Muscle layer of duodenum (tissue), 2 donors: ENCODE measurements around the gene KRTAP16-1.

Source experiments
- H3K27ac ChIP-seq: one replicate; pipeline ENCODE4 v1.7.0; 2013; ENCODE audit warnings: mild to moderate bottlenecking, low read length
- H3K27me3 ChIP-seq: one replicate; pipeline ENCODE4 v1.7.0; 2013; ENCODE audit warnings: low read depth, mild to moderate bottlenecking, control low read depth, low read length
- H3K36me3 ChIP-seq, 2 donors: one replicate each; pipeline ENCODE4 v1.7.0; 2013; ENCODE audit warnings: low read length in 2 of 2, control low read depth in 1 of 2, mild to moderate bottlenecking in 1 of 2; ENCODE audit not compliant: insufficient read depth in 2 of 2, control insufficient read depth in 1 of 2
- H3K4me1 ChIP-seq, 2 donors: one replicate each; pipeline ENCODE4 v1.7.0; 2013; ENCODE audit warnings: low read length in 2 of 2, mild to moderate bottlenecking in 2 of 2, control low read depth in 1 of 2, moderate library complexity in 1 of 2; ENCODE audit not compliant: insufficient read depth in 2 of 2, control insufficient read depth in 1 of 2
- H3K4me3 ChIP-seq, 2 donors: one replicate each; pipeline ENCODE4 v1.7.0; 2013; ENCODE audit warnings: low read length in 2 of 2, low read depth in 1 of 2, mild to moderate bottlenecking in 1 of 2
- H3K9me3 ChIP-seq, 2 donors: one replicate each; pipeline ENCODE4 v1.7.0; 2013; ENCODE audit warnings: low read length in 2 of 2, control low read depth in 1 of 2, mild to moderate bottlenecking in 1 of 2; ENCODE audit not compliant: control insufficient read depth in 1 of 2
- donor health status: healthy.

KRTAP16-1 gene

GRCh38 chr17:41340494-41340893 lies 31.4 kb upstream of the KRTAP16-1 start:
- Histone ChIP-seq H3K9me3 (peaks cover 0 to 2% of the 10 kb centered on the region in 2 donors), H3K36me3 (no peaks in the 10 kb centered on the region), H3K27ac (no peak overlapping the region), H3K4me3 (no peak overlapping the region), H3K27me3 (no peaks in the 10 kb centered on the region), H3K4me1 (no peaks in the 10 kb centered on the region)

GRCh38 chr17:41339571-41340172 lies 30.6 kb upstream of the KRTAP16-1 start:
- H3K4me3 ChIP-seq: no peak overlapping the region
- no peaks in the 10 kb centered on the region for H3K36me3 ChIP-seq
- H3K9me3 ChIP-seq: peaks cover 0 to 2% of the 10 kb centered on the region in 2 donors
- H3K4me1 ChIP-seq: no peaks in the 10 kb centered on the region
- H3K27me3 ChIP-seq: no peaks in the 10 kb centered on the region
- H3K27ac ChIP-seq: no peak overlapping the region

DNA sequence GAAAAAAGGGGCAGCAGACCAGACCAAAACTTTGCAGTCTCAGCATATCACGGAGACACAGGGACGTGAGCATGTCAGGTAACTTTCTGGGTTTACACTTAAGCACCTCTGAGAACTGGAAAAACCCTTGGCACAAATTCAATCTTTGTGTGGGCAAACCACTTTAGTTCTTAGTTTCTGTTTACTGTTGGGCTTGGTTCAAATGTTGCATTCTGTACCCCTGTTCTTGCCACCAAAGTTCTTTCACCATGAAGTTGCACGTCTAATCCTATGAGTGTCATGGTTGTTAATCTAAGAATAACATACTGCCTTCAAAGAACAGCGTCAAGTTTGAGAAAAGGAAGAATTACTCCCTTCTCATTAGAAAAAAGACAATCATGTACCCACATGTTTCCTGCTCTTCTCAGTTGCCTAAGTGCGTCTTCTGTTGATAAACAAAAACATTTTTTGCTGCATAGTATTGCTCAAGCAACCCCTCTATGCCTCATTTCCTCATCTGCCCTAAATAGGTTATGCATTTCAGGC lies 29.9 kb upstream of the KRTAP16-1 start:
- Histone ChIP-seq H3K27ac (no peak overlapping the region), H3K27me3 (no peaks in the 10 kb centered on the region), H3K4me3 (no peak overlapping the region), H3K36me3 (no peaks in the 10 kb centered on the region), H3K9me3 (peaks cover 0 to 2% of the 10 kb centered on the region in 2 donors), H3K4me1 (no peaks in the 10 kb centered on the region)

GRCh38 chr17:41335747-41336146 lies 26.6 kb upstream of the KRTAP16-1 start:
- Histone ChIP-seq H3K27ac (no peak overlapping the region), H3K4me3 (no peak overlapping the region), H3K9me3 (no peaks in the 10 kb centered on the region), H3K4me1 (no peaks in the 10 kb centered on the region), H3K27me3 (no peaks in the 10 kb centered on the region), H3K36me3 (no peaks in the 10 kb centered on the region)

- Histone ChIP-seq H3K9me3 (no peaks in the 10 kb centered on the region), H3K4me1 (no peaks in the 10 kb centered on the region), H3K27ac (no peak overlapping the region), H3K36me3 (no peaks in the 10 kb centered on the region), H3K4me3 (no peak overlapping the region), H3K27me3 (no peaks in the 10 kb centered on the region)
Measured at GRCh38 chr17:41334385-41335305, 25.5 kb upstream of the KRTAP16-1 start.

DNA sequence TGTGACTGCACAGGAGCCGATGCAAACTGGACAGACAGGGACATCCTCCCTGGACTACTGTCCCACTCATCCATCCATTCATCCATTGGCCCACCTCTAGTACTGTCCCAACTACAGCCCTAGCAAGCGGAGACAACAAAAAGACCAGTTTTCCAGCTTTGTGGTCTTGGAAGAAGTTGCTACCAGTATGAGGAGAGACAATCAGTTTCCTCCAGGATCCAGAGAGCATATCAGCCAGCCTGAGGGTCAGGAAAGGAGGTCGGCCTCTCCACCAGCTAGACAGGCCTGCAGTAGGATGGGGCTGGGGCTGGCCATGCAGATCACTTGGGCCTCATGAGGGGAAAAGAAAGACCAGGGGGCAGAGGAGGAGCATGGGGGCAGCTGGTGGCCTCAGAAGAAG lies 24.7 kb upstream of the KRTAP16-1 start:
- no peaks in the 10 kb centered on the region for H3K27me3 ChIP-seq
- no peak overlapping the region for H3K27ac ChIP-seq
- no peaks in the 10 kb centered on the region for H3K4me1 ChIP-seq
- H3K4me3 ChIP-seq: no peak overlapping the region
- H3K36me3 ChIP-seq: no peaks in the 10 kb centered on the region
- H3K9me3 ChIP-seq: no peaks in the 10 kb centered on the region

DNA sequence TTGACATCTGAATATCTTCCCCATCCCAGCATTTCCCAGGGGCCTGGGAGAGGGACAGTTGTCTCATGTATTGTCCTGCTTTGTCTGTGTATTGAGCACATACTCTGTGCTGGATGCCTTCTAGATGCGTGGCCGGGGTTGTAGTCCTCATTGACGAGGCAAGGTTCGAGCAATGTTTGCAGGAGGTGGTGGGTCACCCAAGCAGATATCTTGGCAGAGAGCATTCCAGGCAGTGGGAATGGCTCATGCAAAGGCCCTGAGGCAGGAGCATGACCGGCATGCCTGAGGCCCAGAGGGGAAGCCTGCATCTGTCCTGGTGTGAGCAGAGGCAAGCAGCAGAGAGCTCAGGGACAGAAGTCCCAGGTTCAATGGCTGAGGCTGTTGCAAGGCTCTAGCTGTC lies 24.0 kb upstream of the KRTAP16-1 start:
- Histone ChIP-seq H3K27me3 (no peaks in the 10 kb centered on the region), H3K36me3 (no peaks in the 10 kb centered on the region), H3K4me3 (no peak overlapping the region), H3K9me3 (no peaks in the 10 kb centered on the region), H3K27ac (no peak overlapping the region), H3K4me1 (no peaks in the 10 kb centered on the region)

DNA sequence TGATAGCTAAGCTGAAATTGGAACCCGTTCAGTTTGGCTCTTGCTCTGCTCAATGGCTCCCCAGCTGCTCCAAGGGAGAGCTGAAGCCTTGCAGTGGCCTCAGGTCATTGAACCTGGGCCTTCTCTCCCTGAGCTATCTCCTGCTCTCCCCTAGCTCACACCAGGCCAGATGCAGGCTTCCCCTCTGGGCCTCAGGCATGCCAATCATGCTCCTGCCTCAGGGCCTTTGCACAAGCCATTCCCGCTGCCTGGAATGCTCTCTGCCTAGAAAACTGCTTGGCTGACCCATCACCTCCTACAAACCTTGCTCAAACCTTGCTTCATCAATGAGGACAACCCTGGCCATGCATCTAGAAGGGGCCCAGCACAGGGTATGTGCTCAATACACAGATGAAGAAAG lies 23.1 kb upstream of the KRTAP16-1 start:
- Histone ChIP-seq H3K36me3 (no peaks in the 10 kb centered on the region), H3K27ac (no peak overlapping the region), H3K4me1 (no peaks in the 10 kb centered on the region), H3K27me3 (no peaks in the 10 kb centered on the region), H3K4me3 (no peak overlapping the region), H3K9me3 (no peaks in the 10 kb centered on the region)

DNA sequence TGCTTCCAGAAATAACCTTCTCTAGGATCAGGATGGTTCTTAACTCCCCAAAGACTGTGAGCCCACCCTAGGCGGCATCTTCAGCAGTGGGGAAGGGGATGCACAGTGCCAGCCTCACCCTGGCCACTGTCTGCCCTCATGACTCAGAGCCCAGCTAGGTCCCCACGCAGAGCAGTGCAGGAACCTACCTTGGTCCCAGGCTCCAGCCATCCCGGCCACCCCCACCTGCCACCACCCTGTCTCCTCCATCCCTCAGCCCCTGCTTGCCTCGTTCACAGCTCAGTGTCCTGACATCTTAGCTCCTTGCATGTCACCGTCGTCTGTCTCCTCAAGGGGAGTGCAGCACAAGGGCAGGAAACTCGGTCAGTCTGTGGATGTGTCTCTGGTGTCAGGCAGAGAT lies 22.5 kb upstream of the KRTAP16-1 start:
- H3K36me3 ChIP-seq: no peaks in the 10 kb centered on the region
- H3K4me3 ChIP-seq: no peak overlapping the region
- no peaks in the 10 kb centered on the region for H3K4me1 ChIP-seq
- no peak overlapping the region for H3K27ac ChIP-seq
- no peaks in the 10 kb centered on the region for H3K27me3 ChIP-seq
- H3K9me3 ChIP-seq: no peaks in the 10 kb centered on the region

DNA sequence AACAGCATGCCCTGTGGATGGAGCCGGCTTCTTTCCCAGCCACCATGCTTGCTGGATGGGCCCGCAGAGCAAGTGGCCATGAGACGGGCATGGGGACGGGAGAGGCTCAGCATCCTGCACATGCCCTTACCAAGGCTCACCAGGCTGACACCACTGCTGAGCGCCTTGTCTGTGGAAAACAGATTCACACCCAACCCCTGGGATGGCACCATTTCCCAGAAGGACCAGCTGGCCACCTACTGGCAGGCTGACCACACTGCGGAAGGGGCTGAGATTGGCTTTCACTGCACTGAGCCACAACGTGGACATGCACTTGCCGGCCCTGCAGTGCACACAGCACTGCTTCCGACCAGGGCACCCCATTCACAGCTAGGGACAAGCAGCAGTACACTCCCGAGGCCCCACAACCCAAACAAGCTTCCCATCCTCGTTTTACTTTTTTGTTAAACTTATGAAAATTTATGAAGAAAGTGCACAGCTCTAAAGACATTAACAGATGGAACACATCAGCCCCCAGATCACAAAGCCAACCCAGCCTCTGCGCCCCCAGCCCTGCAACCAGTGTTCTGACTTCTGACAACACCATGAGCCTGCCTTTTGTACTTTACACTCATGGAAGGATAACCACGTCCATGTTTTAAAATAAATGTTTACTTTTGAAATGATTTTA lies 20.3 kb upstream of the KRTAP16-1 start:
- Histone ChIP-seq H3K27ac (no peak overlapping the region), H3K4me3 (no peak overlapping the region), H3K27me3 (no peaks in the 10 kb centered on the region), H3K9me3 (no peaks in the 10 kb centered on the region), H3K4me1 (no peaks in the 10 kb centered on the region), H3K36me3 (no peaks in the 10 kb centered on the region)

DNA sequence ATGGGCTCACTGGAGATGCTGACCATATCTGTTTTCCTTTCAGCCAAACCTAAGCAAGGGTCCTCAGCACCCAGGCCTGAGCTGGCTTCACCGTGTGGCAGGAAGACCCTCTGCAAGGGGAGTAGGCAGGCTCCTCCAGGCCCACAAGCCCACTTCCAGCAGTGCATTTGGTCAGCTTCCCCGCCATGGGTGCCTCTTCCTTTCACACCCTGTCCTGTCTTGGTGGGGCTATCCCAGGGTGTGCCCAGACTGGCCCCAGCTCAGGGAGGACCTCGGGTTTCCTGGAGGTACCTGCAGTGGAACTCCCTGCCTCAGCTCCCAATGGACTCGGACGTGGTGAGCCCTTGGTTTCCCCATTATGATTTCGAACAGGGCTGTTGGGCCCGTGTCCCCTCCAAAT lies 19.1 kb upstream of the KRTAP16-1 start:
- H3K27me3 ChIP-seq: no peaks in the 10 kb centered on the region
- H3K27ac ChIP-seq: no peak overlapping the region
- no peaks in the 10 kb centered on the region for H3K4me1 ChIP-seq
- H3K9me3 ChIP-seq: no peaks in the 10 kb centered on the region
- H3K4me3 ChIP-seq: no peak overlapping the region
- no peaks in the 10 kb centered on the region for H3K36me3 ChIP-seq
